HG03175 (cell line): ENCODE data around the gene RFX1.

Source experiments
- ATAC-seq: cut with Tn5 transposase; IDR thresholded peaks from one replicate; pipeline ENCODE4 v1.9.1; 2021; ENCODE audit warnings: mild to moderate bottlenecking, moderate library complexity; ENCODE audit not compliant: unreplicated experiment

RFX1 gene

GRCh38 chr19:13914777-13915176, 91.3 kb downstream of the RFX1 start:
- no peak for ATAC-seq

GRCh38 chr19:13913352-13913751, 92.8 kb downstream of the RFX1 start:
- ATAC-seq: no peak
